Measurements from ENCODE around the gene SSRP1. TPM values are rescaled to one million over a fixed set of nuclear protein-coding genes. Genes with fewer than 3 reads are reported as not detected.
"Not testable (repeated sequence)": the region's sequence is repeated elsewhere in the genome, so short reads cannot be mapped to it uniquely, and the experiment has no call there.

The SSRP1 gene
- total RNA-seq, 2 experiments from 2014 or later, result 318 to 332 TPM

- peaks cover 26% of the 10 kb centered on the region for H3K36me3 Mint-ChIP-seq
- DNase-seq, result no peak
- H3K27me3 Mint-ChIP-seq, result peaks cover 8% of the 10 kb centered on the region
- H3K27ac Mint-ChIP-seq, result no peak overlapping the region
- peaks cover 12% of the 10 kb centered on the region for H3K9me3 Mint-ChIP-seq
- no peaks in the 10 kb centered on the region for H3K4me1 Mint-ChIP-seq
- H3K4me3 Mint-ChIP-seq, result no peak overlapping the region
These were observed 41.2 kb downstream of the SSRP1 start for GRCh38 chr11:57294225-57295131.

GRCh38 chr11:57290288-57290687, 45.4 kb downstream of the SSRP1 start:
- peaks cover 8% of the 10 kb centered on the region for H3K27me3 Mint-ChIP-seq
- no peak overlapping the region for H3K27ac Mint-ChIP-seq
- no peak for DNase-seq
- no peak overlapping the region for H3K4me3 Mint-ChIP-seq
- no peaks in the 10 kb centered on the region for H3K9me3 Mint-ChIP-seq
- no peaks in the 10 kb centered on the region for H3K4me1 Mint-ChIP-seq
- no peaks in the 10 kb centered on the region for H3K36me3 Mint-ChIP-seq

GRCh38 chr11:57288771-57289579, 46.7 kb downstream of the SSRP1 start:
- no peak for DNase-seq
- Mint-ChIP-seq H3K9me3 (no peaks in the 10 kb centered on the region), H3K4me1 (no peaks in the 10 kb centered on the region), H3K27me3 (peaks cover 8% of the 10 kb centered on the region), H3K27ac (no peak overlapping the region), H3K4me3 (no peak overlapping the region), H3K36me3 (no peaks in the 10 kb centered on the region)

GRCh38 chr11:57287884-57288283, 47.8 kb downstream of the SSRP1 start:
- no peak for DNase-seq
- Mint-ChIP-seq H3K36me3 (no peaks in the 10 kb centered on the region), H3K27me3 (peaks cover 8% of the 10 kb centered on the region), H3K27ac (no peak overlapping the region), H3K9me3 (no peaks in the 10 kb centered on the region), H3K4me3 (no peak overlapping the region), H3K4me1 (no peaks in the 10 kb centered on the region)

- Mint-ChIP-seq H3K27me3 (no peaks in the 10 kb centered on the region), H3K9me3 (no peaks in the 10 kb centered on the region), H3K36me3 (no peaks in the 10 kb centered on the region), H3K4me3 (no peak overlapping the region), H3K4me1 (no peaks in the 10 kb centered on the region), H3K27ac (no peak overlapping the region)
- no peak for DNase-seq
These were observed 52.3 kb downstream of the SSRP1 start for GRCh38 chr11:57283231-57283990.

DNA sequence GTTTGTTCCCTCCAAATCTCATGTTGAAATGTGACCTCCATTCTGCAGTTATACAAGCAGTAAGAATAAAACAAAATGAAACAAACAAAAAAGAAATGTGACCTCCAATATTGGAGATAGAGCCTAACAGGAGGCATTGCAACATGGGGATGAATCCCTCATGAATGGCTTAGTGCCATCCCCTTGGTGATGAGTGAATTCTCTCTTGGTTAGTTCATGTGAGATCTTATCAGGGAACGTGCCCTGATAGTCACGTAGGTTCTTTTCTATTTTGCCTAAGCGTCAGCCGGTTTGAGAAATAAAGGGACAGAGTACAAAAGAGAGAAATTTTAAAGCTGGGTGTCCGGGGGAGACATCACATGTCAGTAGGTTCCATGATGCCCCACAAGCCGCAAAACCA, 54.1 kb downstream of the SSRP1 start:
- not testable (repeated sequence) for H3K27ac Mint-ChIP-seq, H3K4me3 Mint-ChIP-seq, H3K4me1 Mint-ChIP-seq, DNase-seq, H3K36me3 Mint-ChIP-seq, H3K9me3 Mint-ChIP-seq
- peaks cover 11% of the 10 kb centered on the region for H3K27me3 Mint-ChIP-seq

DNA sequence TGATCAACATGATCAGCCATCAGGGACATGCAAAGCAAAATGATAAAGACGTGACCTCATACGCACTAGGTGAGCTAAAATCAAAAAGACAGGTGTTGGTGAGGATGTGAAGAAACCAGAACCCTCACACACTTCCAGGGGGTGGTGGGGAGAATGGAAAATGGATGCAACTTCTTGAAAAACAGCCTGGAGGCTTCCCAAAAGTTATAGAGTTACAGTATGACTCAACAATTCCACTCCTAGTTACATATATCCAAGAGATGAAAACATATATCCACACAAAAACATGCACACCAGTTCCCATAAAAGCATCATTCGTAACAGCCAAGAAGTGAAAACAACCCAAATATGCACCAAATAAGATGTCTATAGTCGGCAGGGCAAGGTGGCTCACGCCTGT, 56.6 kb downstream of the SSRP1 start:
- peaks cover 19% of the 10 kb centered on the region for H3K27me3 Mint-ChIP-seq
- H3K9me3 Mint-ChIP-seq, result no peaks in the 10 kb centered on the region
- H3K4me3 Mint-ChIP-seq, result no peak overlapping the region
- H3K4me1 Mint-ChIP-seq, result peaks cover 2% of the 10 kb centered on the region
- H3K27ac Mint-ChIP-seq, result no peak overlapping the region
- H3K36me3 Mint-ChIP-seq, result peaks cover 2% of the 10 kb centered on the region
- no peak for DNase-seq

DNA sequence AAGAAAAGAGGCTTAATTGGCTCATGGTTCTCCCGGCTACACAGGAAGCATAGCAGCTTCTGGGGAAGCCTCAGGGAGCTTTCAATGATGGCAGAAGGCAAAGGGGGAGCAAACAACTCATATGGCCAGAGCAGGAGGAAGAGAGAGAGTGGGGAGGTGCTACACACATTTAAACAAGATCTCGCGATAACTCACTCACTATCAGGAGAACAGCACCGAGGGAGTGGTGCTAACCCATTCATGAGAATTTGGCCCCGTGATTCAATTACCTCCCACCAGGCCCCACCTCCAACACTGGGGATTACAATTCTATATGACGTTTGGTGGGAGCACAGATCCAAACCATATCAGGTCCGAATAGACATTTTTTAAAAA, 57.0 kb downstream of the SSRP1 start:
- Mint-ChIP-seq H3K4me3 (no peak overlapping the region), H3K27ac (no peak overlapping the region), H3K36me3 (peaks cover 2% of the 10 kb centered on the region), H3K27me3 (peaks cover 21% of the 10 kb centered on the region), H3K9me3 (no peaks in the 10 kb centered on the region), H3K4me1 (peaks cover 2% of the 10 kb centered on the region)
- DNase-seq, result no peak

GRCh38 chr11:57277845-57278720, 57.6 kb downstream of the SSRP1 start:
- DNase-seq, result peak; percentile 13
- Mint-ChIP-seq H3K27me3 (peaks cover 21% of the 10 kb centered on the region), H3K9me3 (peaks cover 5% of the 10 kb centered on the region), H3K4me1 (peaks cover 2% of the 10 kb centered on the region), H3K27ac (no peak overlapping the region), H3K4me3 (no peak overlapping the region), H3K36me3 (peaks cover 2% of the 10 kb centered on the region)

DNA sequence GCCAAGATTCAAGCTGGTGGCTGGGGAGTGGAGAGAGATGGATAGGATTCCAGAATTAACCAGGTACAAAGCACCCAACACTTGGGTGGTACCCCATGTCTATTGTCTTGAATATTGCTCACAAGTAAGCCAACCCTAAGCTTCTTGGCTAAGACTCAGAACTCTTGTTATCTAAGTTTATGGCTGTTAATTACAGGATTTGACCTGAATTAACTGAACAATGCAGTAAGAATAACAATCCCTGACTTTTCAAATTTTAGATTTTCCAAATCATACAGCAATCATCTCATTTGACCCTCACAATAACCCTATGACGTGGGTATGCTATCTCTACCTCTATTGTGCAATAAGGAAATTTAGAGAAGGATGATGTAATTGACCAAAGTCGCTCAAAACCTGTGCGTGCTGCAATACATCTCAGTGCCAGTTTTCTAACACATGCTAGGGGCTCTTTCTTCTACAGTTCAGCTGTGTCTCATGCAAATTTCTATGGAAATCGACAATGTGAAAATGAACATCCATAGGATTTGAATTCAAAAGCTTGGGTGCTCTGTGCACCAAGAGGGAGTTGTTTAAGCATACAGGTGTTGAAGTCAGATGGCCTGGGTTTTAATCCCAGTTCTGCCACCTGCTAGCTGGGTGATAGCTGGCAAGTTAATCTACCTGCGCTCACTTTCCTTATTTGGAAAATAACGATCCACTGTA, 58.6 kb downstream of the SSRP1 start:
- Mint-ChIP-seq H3K27me3 (peaks cover 21% of the 10 kb centered on the region), H3K4me1 (peaks cover 2% of the 10 kb centered on the region), H3K27ac (no peak overlapping the region), H3K4me3 (no peak overlapping the region), H3K9me3 (peaks cover 5% of the 10 kb centered on the region), H3K36me3 (peaks cover 2% of the 10 kb centered on the region)
- no peak for DNase-seq

DNA sequence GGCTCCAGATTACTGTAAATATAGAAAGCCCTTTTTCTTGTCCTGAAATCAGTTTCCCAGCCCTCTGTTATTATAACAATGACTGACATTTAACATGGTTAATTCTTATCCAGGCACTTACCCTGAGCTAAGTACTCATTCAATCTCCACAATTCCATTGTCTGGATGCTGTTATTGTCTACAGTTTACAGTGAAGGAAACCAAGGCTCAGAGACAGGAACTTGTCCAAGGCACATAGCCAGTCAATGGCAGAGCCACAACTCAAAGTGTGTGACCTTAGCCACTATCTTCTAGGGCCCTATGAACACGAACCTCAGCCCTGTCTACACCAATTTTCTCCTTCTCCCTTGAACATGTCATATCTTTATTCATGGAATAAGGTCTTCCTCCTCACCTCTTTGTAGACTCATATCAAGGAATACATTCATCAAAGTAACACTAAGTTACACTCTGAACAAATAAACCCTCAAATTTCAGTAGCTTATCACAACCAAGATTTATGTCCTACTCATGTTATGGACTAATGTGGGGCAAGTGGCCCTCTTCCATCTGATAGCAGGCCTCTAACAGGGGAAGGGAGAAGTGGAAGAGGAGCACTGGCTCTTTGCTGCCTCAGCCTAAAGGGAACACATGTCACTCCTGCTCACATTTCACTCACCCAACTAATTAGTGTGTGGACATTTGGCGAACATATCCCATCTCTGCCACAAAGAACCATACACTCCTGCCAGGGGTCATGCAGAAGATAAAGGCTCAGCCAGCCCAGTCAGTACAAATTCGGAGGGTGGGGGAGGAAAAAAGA, 59.3 kb downstream of the SSRP1 start:
- no peak overlapping the region for H3K27ac Mint-ChIP-seq
- no peak for DNase-seq
- H3K9me3 Mint-ChIP-seq, result peaks cover 5% of the 10 kb centered on the region
- H3K27me3 Mint-ChIP-seq, result peaks cover 25% of the 10 kb centered on the region
- peaks cover 2% of the 10 kb centered on the region for H3K36me3 Mint-ChIP-seq
- peaks cover 2% of the 10 kb centered on the region for H3K4me1 Mint-ChIP-seq
- H3K4me3 Mint-ChIP-seq, result no peak overlapping the region
